GM21526 (cell line): ENCODE results near the gene FBXO42.
"Not testable (repeated sequence)": the region's sequence is repeated elsewhere in the genome, so short reads cannot be mapped to it uniquely, and the experiment has no call there.

Experiments used
- ATAC-seq: cut with Tn5 transposase; IDR thresholded peaks from one replicate; pipeline ENCODE4 v1.9.1; 2021; ENCODE audit warnings: moderate library complexity; ENCODE audit not compliant: unreplicated experiment, low FRiP score

Gene FBXO42

GRCh38 chr1:16226129-16226489 is 126.2 kb downstream of the FBXO42 start:
- ATAC-seq = no peak

DNA sequence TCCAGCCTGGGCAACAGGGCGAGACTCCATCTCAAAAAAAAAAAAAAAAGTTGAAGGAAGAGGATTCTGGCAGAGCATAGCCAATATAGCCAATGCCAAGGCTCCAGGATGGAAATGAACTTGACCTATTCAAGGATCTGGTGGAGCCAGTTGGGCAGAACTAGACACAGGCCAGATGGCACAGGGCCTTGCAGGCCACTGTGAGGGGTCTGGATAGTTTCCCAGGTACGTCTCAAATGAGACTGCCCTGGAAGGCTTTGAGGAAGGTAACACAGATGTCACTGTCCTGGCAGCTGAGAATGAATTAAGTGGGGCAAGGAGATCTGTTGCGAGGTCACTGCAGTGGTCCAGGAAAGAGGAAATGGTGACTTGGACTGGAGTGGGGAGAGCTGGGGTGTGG is 127.8 kb downstream of the FBXO42 start:
- ATAC-seq = no peak

- ATAC-seq = not testable (repeated sequence)
These were observed 129.6 kb downstream of the FBXO42 start for GRCh38 chr1:16222716-16223115.

- ATAC-seq = no peak
These were observed 130.8 kb downstream of the FBXO42 start for GRCh38 chr1:16221499-16221898.

- no peak for ATAC-seq
These were observed 132.2 kb downstream of the FBXO42 start for GRCh38 chr1:16219968-16220500.

GRCh38 chr1:16218674-16219071 is 133.6 kb downstream of the FBXO42 start:
- ATAC-seq = no peak

DNA sequence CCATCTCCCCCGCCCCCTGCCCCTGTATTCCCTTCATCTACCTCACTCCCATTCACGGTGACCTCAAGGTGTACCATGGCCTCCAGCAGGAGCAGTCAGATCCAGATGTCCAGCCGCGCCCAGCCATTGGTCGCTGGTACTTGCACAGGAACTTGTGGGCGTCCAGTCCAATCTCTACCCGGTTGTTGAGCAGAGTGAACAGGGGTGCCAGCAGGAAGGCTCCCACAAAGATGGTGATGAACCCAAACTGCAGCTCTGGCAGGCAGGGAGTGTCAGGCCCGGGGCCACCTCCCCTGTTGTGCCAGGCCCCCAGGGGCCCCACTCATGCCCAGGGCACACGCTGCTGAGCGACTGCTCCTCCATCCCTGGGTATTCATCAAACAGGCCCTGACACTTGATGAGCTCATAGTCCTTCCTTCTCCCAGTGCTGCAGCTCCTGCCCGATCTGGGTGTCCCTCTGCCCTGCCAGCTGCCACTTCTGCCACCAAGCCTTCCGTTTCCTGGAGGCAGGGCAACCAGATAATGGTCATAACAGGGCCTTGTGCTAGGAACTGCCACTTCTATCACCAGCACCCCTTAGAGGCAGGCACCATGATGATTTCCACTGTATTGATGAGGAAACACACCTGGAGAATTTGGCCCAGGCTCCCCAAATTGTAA is 134.1 kb downstream of the FBXO42 start:
- no peak for ATAC-seq

DNA sequence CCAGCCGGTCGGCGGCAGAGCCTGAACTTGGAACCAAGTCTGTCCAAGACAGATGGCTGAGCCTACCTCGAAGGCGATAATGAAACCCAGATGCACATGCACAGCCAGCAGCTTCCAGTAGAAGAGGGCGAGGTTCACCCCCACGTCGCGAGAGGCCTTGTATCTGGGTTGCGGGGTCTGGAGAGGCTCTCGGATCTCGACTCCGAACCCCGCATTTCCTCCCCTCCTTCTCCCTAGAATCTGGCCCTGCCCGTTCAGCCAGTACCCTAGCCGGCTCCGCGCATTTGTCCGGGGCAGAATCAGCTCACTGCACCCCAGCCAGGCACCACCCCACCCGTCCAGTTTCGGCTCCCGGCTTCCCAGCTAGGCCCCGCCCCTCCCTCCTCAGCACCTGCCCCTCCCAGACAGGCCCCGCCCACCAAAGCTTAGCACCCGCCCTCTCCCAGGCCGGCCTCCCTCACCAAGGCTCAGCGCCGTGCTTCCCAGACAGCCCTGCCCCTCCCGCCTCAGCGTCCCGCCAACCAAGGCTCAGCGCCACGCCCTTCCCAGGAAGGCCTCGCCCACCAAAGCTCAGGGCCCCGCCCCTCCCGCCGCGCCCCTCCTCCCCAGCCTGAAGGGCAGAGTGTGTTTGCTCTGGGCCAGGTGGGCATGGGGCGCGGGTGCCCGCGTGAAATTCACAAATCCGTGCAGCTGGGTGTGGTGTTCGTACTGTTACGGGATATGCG is 135.1 kb downstream of the FBXO42 start:
- ATAC-seq = peak; percentile 65

- ATAC-seq = no peak
These were observed 136.2 kb downstream of the FBXO42 start for GRCh38 chr1:16215882-16216753.

DNA sequence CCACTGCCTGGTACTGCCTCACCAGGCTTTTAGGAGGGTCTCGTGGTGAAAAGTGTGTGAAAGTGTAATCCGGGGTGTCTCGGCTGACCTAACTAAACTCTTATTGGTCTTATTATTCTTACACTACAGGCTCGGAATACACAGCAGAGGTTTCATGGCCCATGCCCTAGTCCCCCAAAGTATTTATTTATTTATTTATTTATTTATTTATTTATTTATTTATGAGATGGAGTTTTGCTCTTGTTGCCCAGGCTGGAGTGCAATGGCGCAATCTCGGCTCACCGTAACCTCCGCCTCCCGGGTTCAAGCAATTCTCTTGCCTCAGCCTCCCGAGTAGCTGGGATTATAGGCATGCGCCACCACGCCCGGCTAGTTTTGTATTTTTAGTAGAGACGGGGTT is 137.0 kb downstream of the FBXO42 start:
- not testable (repeated sequence) for ATAC-seq

DNA sequence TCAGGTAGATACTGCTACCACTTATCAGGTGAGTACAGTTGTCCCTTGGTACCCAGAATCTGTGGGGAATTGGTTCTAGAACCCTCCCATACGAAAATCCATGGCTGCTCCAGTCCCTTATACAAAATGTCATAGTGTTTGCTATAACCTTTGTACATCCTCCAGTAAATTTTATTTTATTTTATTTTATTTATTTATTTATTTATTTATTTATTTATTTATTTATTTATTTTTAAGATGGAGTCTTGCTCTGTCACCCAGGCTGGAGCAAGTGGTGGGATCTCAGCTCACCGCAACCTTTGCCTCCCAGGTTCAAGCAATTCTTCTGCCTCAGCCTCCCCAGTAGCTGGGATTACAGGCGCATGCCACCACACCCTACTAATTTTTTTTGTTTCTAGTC is 138.7 kb downstream of the FBXO42 start:
- not testable (repeated sequence) for ATAC-seq

- ATAC-seq = no peak
These were observed 139.3 kb downstream of the FBXO42 start for GRCh38 chr1:16213013-16213412.

DNA sequence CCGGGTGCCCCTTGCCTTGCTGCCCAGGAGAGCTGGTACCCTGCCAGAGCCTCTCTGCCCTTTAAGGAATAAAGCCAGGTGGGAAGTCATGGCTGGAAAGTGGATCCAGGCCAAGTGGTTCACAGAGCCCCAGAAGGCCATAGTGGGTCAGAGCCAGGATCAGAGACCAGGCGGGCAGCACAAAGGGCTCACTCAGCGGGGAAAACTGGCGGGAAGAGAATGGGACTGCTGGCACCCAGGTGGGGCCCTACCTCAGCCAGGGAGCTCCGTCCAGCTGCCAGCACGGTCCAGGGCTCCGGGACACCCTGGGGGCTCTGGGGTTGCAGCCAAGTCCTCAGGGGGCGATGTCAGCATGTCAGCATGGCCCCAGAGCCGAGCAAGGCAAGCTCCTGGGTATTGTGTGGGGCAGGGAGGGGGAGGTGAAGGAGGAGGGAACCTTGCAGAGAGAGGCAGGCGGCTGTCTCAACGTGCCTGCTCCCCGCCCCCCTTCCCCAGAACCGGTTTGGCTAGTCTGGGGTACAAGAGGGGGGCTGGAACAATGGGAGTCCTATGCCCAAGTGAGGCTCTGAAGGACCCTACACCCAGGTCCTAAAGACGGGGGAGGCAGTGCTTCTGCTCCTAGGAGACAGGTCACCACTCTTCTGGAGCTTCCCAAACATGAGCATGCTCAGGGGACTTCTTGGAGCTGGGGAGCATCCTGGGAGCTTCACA is 139.9 kb downstream of the FBXO42 start, which contains the start of gene ARHGEF19:
Gene ARHGEF19, minus strand, starts transcription at position 402 of the 711 bp plus-strand sequence. CDS start 3,598 bp downstream, outside the sequence.
- ATAC-seq = no peak

- no peak for ATAC-seq
These were observed 140.5 kb downstream of the FBXO42 start for GRCh38 chr1:16211824-16212223.

- no peak for ATAC-seq
These were observed 141.7 kb downstream of the FBXO42 start for GRCh38 chr1:16210581-16210980.

GRCh38 chr1:16209847-16210407 is 142.4 kb downstream of the FBXO42 start:
- no peak for ATAC-seq

DNA sequence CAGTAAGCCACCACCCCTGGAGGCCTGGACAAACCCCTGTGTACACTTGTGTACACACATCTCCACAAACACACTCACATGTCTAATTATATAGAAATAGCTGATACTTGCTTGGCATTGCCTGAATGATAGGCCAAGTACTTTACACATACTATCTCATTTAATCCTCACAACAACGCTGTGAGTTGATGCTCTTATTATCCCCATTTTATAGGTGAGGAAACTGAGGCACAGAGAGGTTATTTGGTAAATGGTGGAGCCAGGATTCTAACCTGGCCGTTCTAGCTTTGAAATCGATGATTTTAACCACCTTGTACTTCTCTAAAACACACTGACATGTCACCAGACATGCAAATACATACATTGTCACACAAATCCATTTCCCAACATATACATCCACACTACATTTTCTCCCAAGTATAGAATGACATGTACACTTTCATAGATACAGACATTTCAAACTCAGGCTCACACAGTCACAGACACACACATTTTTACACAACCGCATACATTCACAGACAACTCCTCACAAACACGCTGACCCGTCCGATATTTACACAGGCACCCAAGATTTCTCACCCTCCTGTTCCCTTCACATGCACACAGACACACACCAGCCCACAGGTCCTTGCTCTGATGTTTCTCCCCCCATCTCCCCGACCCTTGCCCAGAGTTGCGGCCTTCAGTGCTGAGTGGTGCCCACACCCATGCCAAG is 143.0 kb downstream of the FBXO42 start:
- ATAC-seq = no peak

GRCh38 chr1:16208270-16208987 is 143.9 kb downstream of the FBXO42 start:
- no peak for ATAC-seq
